Measurements from ENCODE around the gene MYH3.

The MYH3 gene

GRCh38 chr17:10624969-10625368 lies 32.1 kb downstream of the MYH3 start:
- Histone ChIP-seq H3K4me1 (ENCODE audit: control extremely low read depth in 1 of 4, control insufficient read depth in 4 of 4, insufficient read depth in 4 of 4, low read length in 3 of 4) (peaks cover 0 to 6% (median 0%) of the 10 kb centered on the region in 4 experiments), H3K9me3 (ENCODE audit: control extremely low read depth in 1 of 5, control insufficient read depth in 4 of 5, insufficient read depth in 2 of 5, low read depth in 1 of 5, low read length in 4 of 5) (no peaks in the 10 kb centered on the region), H3K27ac (ENCODE audit: insufficient read depth in 1 of 2, low read depth in 1 of 2, low read length in 2 of 2, poor library complexity in 1 of 2, severe bottlenecking in 2 of 2) (no peak overlapping the region), H3K4me3 (ENCODE audit: control insufficient read depth in 1 of 7, extremely low read depth in 1 of 7, insufficient read depth in 4 of 7, low read depth in 2 of 7, low read length in 6 of 7) (no peak overlapping the region), H3K36me3 (ENCODE audit: control insufficient read depth in 4 of 4, insufficient read depth in 4 of 4, low read length in 3 of 4) (peaks cover 0 to 10% (median 3%) of the 10 kb centered on the region in 4 experiments), H3K27me3 (replicated peaks in 2 of 5; ENCODE audit: control insufficient read depth in 4 of 5, insufficient read depth in 5 of 5, low read length in 4 of 5) (no peaks in the 10 kb centered on the region)
- ChIA-PET POLR2A (no interaction called here), CTCF (interaction anchor here (0.9 kb wide), 1 partner anchor 9 kb away, joined by 4 read pairs; no protein-coding TSS in a partner anchor)
- no peak for DNase-seq
- 100% methylated on average over 7 of the region's 11 CpGs for WGBS (ENCODE audit: insufficient coverage)

DNA sequence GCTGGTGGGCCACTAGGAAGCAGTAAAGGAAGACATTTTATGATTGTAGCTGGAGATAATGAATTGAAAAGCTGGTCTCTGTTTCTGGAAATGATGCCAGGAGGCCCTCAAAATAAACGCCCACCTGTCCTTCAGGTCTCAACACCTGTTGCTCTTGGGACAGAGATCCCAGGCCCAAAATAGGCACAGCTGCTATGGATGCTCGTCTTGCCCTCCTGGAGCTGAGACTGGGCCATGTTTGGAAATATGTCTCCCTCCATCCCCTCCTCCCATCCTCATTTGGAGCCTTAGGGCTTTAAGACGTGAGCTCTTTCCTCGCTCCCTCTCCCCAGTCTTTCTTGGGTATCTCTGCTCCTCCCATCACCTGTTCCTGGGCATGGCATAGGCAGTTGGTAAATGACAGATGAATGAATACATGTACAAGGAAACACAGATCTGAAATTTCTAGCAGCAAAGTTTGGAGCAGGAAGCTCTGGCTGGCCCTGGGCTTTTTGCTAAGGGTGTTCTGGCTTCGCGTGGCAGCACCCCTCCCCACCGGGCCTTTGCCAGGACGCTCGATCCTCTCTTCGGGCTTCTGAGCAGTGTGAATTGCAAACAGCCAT lies 33.3 kb downstream of the MYH3 start:
- H3K9me3 ChIP-seq (ENCODE audit: control extremely low read depth in 1 of 5, control insufficient read depth in 4 of 5, insufficient read depth in 2 of 5, low read depth in 1 of 5, low read length in 4 of 5): no peaks in the 10 kb centered on the region
- ChIA-PET CTCF (interaction anchor here (1.7 to 2.5 kb wide), 2 partner anchors 8 to 9 kb away, joined by 6 to 13 read pairs; no protein-coding TSS in a partner anchor), POLR2A (interaction anchor here (0.5 kb wide), 1 partner anchor 514 kb away, joined by 4 read pairs; no protein-coding TSS in a partner anchor)
- H3K27ac ChIP-seq (ENCODE audit: insufficient read depth in 1 of 2, low read depth in 1 of 2, low read length in 2 of 2, poor library complexity in 1 of 2, severe bottlenecking in 2 of 2): no peak overlapping the region
- H3K27me3 ChIP-seq (replicated peaks in 2 of 5; ENCODE audit: control insufficient read depth in 4 of 5, insufficient read depth in 5 of 5, low read length in 4 of 5): no peaks in the 10 kb centered on the region
- H3K4me3 ChIP-seq (ENCODE audit: control insufficient read depth in 1 of 7, extremely low read depth in 1 of 7, insufficient read depth in 4 of 7, low read depth in 2 of 7, low read length in 6 of 7): no peak overlapping the region
- peaks cover 0 to 2% (median 0%) of the 10 kb centered on the region in 4 experiments for H3K36me3 ChIP-seq (ENCODE audit: control insufficient read depth in 4 of 4, insufficient read depth in 4 of 4, low read length in 3 of 4)
- peaks cover 0 to 6% (median 0%) of the 10 kb centered on the region in 4 experiments for H3K4me1 ChIP-seq (ENCODE audit: control extremely low read depth in 1 of 4, control insufficient read depth in 4 of 4, insufficient read depth in 4 of 4, low read length in 3 of 4)
- DNase-seq: no peak
- 99% methylated on average over 7 of the region's 10 CpGs for WGBS (ENCODE audit: insufficient coverage)

- 95% methylated on average over 13 of the region's 14 CpGs for WGBS (ENCODE audit: insufficient coverage)
- Histone ChIP-seq H3K36me3 (ENCODE audit: control insufficient read depth in 4 of 4, insufficient read depth in 4 of 4, low read length in 3 of 4) (no peaks in the 10 kb centered on the region), H3K4me1 (ENCODE audit: control extremely low read depth in 1 of 4, control insufficient read depth in 4 of 4, insufficient read depth in 4 of 4, low read length in 3 of 4) (peaks cover 0 to 6% (median 0%) of the 10 kb centered on the region in 4 experiments), H3K4me3 (ENCODE audit: control insufficient read depth in 1 of 7, extremely low read depth in 1 of 7, insufficient read depth in 4 of 7, low read depth in 2 of 7, low read length in 6 of 7) (no peak overlapping the region), H3K27me3 (replicated peaks in 2 of 5; ENCODE audit: control insufficient read depth in 4 of 5, insufficient read depth in 5 of 5, low read length in 4 of 5) (no peaks in the 10 kb centered on the region), H3K27ac (ENCODE audit: insufficient read depth in 1 of 2, low read depth in 1 of 2, low read length in 2 of 2, poor library complexity in 1 of 2, severe bottlenecking in 2 of 2) (no peak overlapping the region), H3K9me3 (ENCODE audit: control extremely low read depth in 1 of 5, control insufficient read depth in 4 of 5, insufficient read depth in 2 of 5, low read depth in 1 of 5, low read length in 4 of 5) (no peaks in the 10 kb centered on the region)
- ChIA-PET CTCF (interaction anchor here (0.6 to 2.5 kb wide), 5 partner anchors 8 to 663 kb away, joined by 3 to 13 read pairs (median 5); no protein-coding TSS in a partner anchor), POLR2A (no interaction called here)
- no peak for DNase-seq
Measured at GRCh38 chr17:10622617-10623485, 34.3 kb downstream of the MYH3 start.

DNA sequence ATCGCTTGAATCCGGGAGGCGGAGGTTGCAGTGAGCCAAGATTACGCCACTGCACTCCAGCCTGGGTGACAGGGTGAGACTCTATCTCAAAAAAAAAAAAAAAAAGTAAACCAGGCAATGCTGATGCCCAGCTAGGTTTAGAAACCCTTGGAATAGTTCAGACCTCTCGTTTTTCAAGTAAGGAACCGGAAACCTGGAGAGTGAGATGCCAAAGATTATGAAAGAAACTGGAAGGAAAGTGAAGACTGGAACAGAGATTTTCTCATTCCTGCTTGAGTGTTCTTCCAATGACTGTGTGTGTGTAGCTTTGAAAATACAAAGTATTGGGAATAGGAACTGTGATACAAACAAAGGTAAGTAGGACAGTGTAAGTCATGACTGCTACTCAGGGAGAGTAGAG lies 35.7 kb downstream of the MYH3 start:
- POLR2A ChIA-PET: no interaction called here
- 90% methylated on average over 3 of the region's 6 CpGs for WGBS (ENCODE audit: insufficient coverage)
- H3K4me1 ChIP-seq (ENCODE audit: control extremely low read depth in 1 of 4, control insufficient read depth in 4 of 4, insufficient read depth in 4 of 4, low read length in 3 of 4): peaks cover 0 to 6% (median 0%) of the 10 kb centered on the region in 4 experiments
- no peak for DNase-seq
- H3K9me3 ChIP-seq (ENCODE audit: control extremely low read depth in 1 of 5, control insufficient read depth in 4 of 5, insufficient read depth in 2 of 5, low read depth in 1 of 5, low read length in 4 of 5): no peaks in the 10 kb centered on the region
- no peak overlapping the region for H3K4me3 ChIP-seq (ENCODE audit: control insufficient read depth in 1 of 7, extremely low read depth in 1 of 7, insufficient read depth in 4 of 7, low read depth in 2 of 7, low read length in 6 of 7)
- no peak overlapping the region for H3K27ac ChIP-seq (ENCODE audit: insufficient read depth in 1 of 2, low read depth in 1 of 2, low read length in 2 of 2, poor library complexity in 1 of 2, severe bottlenecking in 2 of 2)
- CTCF ChIA-PET: interaction anchor here (0.5 to 8.3 kb wide), 3 partner anchors 8 to 83 kb away, joined by 3 to 82 read pairs (median 5); no protein-coding TSS in a partner anchor
- no peaks in the 10 kb centered on the region for H3K36me3 ChIP-seq (ENCODE audit: control insufficient read depth in 4 of 4, insufficient read depth in 4 of 4, low read length in 3 of 4)
- H3K27me3 ChIP-seq (replicated peaks in 2 of 5; ENCODE audit: control insufficient read depth in 4 of 5, insufficient read depth in 5 of 5, low read length in 4 of 5): no peaks in the 10 kb centered on the region

DNA sequence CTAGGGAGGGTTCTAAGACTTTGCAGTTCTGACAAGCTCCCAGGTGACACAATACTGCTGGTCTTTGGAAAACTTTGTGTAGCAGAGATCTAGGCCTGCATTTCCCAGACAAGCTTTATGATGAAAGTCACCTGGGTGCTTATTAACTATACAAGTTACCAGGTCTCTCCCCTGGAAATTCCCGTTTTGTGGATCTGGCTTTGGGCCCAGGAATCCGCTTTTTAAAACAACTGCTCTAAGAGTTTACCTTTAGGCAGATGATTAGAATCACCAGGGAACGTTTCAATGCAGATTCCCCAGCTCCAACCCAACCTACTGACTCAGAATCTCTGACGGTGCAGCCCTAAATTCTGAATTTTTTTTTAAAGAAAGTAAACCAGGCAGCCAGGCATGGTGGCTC lies 36.3 kb downstream of the MYH3 start:
- no peak overlapping the region for H3K27ac ChIP-seq (ENCODE audit: insufficient read depth in 1 of 2, low read depth in 1 of 2, low read length in 2 of 2, poor library complexity in 1 of 2, severe bottlenecking in 2 of 2)
- no peaks in the 10 kb centered on the region for H3K9me3 ChIP-seq (ENCODE audit: control extremely low read depth in 1 of 5, control insufficient read depth in 4 of 5, insufficient read depth in 2 of 5, low read depth in 1 of 5, low read length in 4 of 5)
- ChIA-PET CTCF (interaction anchor here (0.5 to 8.3 kb wide), 4 partner anchors 8 to 83 kb away, joined by 3 to 82 read pairs (median 4); no protein-coding TSS in a partner anchor), POLR2A (no interaction called here)
- H3K27me3 ChIP-seq (replicated peaks in 2 of 5; ENCODE audit: control insufficient read depth in 4 of 5, insufficient read depth in 5 of 5, low read length in 4 of 5): no peaks in the 10 kb centered on the region
- WGBS (ENCODE audit: insufficient coverage): 96% methylated on average over 4 of the region's 4 CpGs
- no peak overlapping the region for H3K4me3 ChIP-seq (ENCODE audit: control insufficient read depth in 1 of 7, extremely low read depth in 1 of 7, insufficient read depth in 4 of 7, low read depth in 2 of 7, low read length in 6 of 7)
- no peaks in the 10 kb centered on the region for H3K36me3 ChIP-seq (ENCODE audit: control insufficient read depth in 4 of 4, insufficient read depth in 4 of 4, low read length in 3 of 4)
- no peak for DNase-seq
- peaks cover 0 to 6% (median 0%) of the 10 kb centered on the region in 4 experiments for H3K4me1 ChIP-seq (ENCODE audit: control extremely low read depth in 1 of 4, control insufficient read depth in 4 of 4, insufficient read depth in 4 of 4, low read length in 3 of 4)

- H3K9me3 ChIP-seq (ENCODE audit: control extremely low read depth in 1 of 5, control insufficient read depth in 4 of 5, insufficient read depth in 2 of 5, low read depth in 1 of 5, low read length in 4 of 5): no peaks in the 10 kb centered on the region
- no peak overlapping the region for H3K4me3 ChIP-seq (ENCODE audit: control insufficient read depth in 1 of 7, extremely low read depth in 1 of 7, insufficient read depth in 4 of 7, low read depth in 2 of 7, low read length in 6 of 7)
- H3K27ac ChIP-seq (ENCODE audit: insufficient read depth in 1 of 2, low read depth in 1 of 2, low read length in 2 of 2, poor library complexity in 1 of 2, severe bottlenecking in 2 of 2): no peak overlapping the region
- H3K36me3 ChIP-seq (ENCODE audit: control insufficient read depth in 4 of 4, insufficient read depth in 4 of 4, low read length in 3 of 4): no peaks in the 10 kb centered on the region
- H3K4me1 ChIP-seq (ENCODE audit: control extremely low read depth in 1 of 4, control insufficient read depth in 4 of 4, insufficient read depth in 4 of 4, low read length in 3 of 4): peaks cover 0 to 6% (median 0%) of the 10 kb centered on the region in 4 experiments
- H3K27me3 ChIP-seq (replicated peaks in 2 of 5; ENCODE audit: control insufficient read depth in 4 of 5, insufficient read depth in 5 of 5, low read length in 4 of 5): no peaks in the 10 kb centered on the region
- ChIA-PET POLR2A (no interaction called here), CTCF (interaction anchor here (0.8 to 8.3 kb wide), 10 partner anchors 9 to 706 kb away, joined by 3 to 82 read pairs (median 4); no protein-coding TSS in a partner anchor)
- DNase-seq: peak; percentile 57 to 84 (median 81)
- WGBS (ENCODE audit: insufficient coverage): 24% methylated on average over 7 of the region's 7 CpGs
Measured at GRCh38 chr17:10618202-10618635, 38.9 kb downstream of the MYH3 start.

Measured in common myeloid progenitor, CD34-positive (primary cell).